Stimulated activated CD8-positive, alpha-beta memory T cell treated with anti-CD3 and anti-CD28 coated beads, Interleukin-2, amount 100 ng/mL, for 48 hours (primary cell): ENCODE results near the gene TPRG1.

Source experiments
- DNase-seq, 2 donors: peaks; one replicate each; pipeline ENCODE4 v3.0.0-alpha.2; 2020; ENCODE audit warnings: low read depth in 2 of 2

TPRG1 gene

GRCh38 chr3:189165092-189165612 lies 6.6 kb upstream of the TPRG1 start:
- DNase-seq: no peak

GRCh38 chr3:189166321-189166720 lies 5.5 kb upstream of the TPRG1 start:
- DNase-seq: no peak

GRCh38 chr3:189167027-189167766 lies 4.6 kb upstream of the TPRG1 start:
- no peak for DNase-seq

- no peak for DNase-seq
These were observed 3.1 kb upstream of the TPRG1 start for GRCh38 chr3:189168711-189169110.

- DNase-seq: no peak
These were observed 2.0 kb upstream of the TPRG1 start for GRCh38 chr3:189169728-189170127.

GRCh38 chr3:189170559-189170958 lies 1.2 kb upstream of the TPRG1 start:
- no peak for DNase-seq

- DNase-seq: no peak
These were observed 1.1 kb downstream of the TPRG1 start for GRCh38 chr3:189172668-189173419.

GRCh38 chr3:189184566-189184965 lies 12.8 kb downstream of the TPRG1 start:
- no peak for DNase-seq

- no peak for DNase-seq
These were observed 14.3 kb downstream of the TPRG1 start for GRCh38 chr3:189186101-189186500.

GRCh38 chr3:189188466-189188865 lies 16.7 kb downstream of the TPRG1 start:
- DNase-seq: no peak

GRCh38 chr3:189192725-189193124 lies 21.0 kb downstream of the TPRG1 start:
- no peak for DNase-seq

- DNase-seq: no peak
These were observed 23.5 kb downstream of the TPRG1 start for GRCh38 chr3:189195302-189195701.

- no peak for DNase-seq
These were observed 30.3 kb downstream of the TPRG1 start for GRCh38 chr3:189202106-189202505.

- no peak for DNase-seq
These were observed 30.8 kb downstream of the TPRG1 start for GRCh38 chr3:189202583-189202982.

- DNase-seq: no peak
These were observed 32.5 kb downstream of the TPRG1 start for GRCh38 chr3:189204167-189204866.

GRCh38 chr3:189204937-189205336 lies 33.2 kb downstream of the TPRG1 start:
- no peak for DNase-seq

GRCh38 chr3:189210251-189210770 lies 38.5 kb downstream of the TPRG1 start:
- no peak for DNase-seq

GRCh38 chr3:189212681-189213080 lies 40.9 kb downstream of the TPRG1 start:
- no peak for DNase-seq

GRCh38 chr3:189214651-189215050 lies 42.9 kb downstream of the TPRG1 start:
- DNase-seq: no peak

GRCh38 chr3:189222927-189223636 lies 51.3 kb downstream of the TPRG1 start:
- no peak for DNase-seq

- no peak for DNase-seq
These were observed 53.7 kb downstream of the TPRG1 start for GRCh38 chr3:189225431-189225830.

GRCh38 chr3:189227249-189227648 lies 55.5 kb downstream of the TPRG1 start:
- no peak for DNase-seq
